Esophagus (tissue), 2 donors: ENCODE data around the gene SLC22A23. TPM values are rescaled to one million over a fixed set of nuclear protein-coding genes. Genes with fewer than 3 reads are reported as not detected.

Experiments
- H3K27ac ChIP-seq, 2 donors: one replicate each; pipeline ENCODE4 v1.5.1; 2013; ENCODE audit warnings: low read depth in 2 of 2, mild to moderate bottlenecking in 2 of 2, inconsistent platforms in 1 of 2, low read length in 1 of 2, moderate library complexity in 1 of 2
- H3K27me3 ChIP-seq, 2 donors: one replicate each; pipeline ENCODE4 v1.6.1; 2013; ENCODE audit warnings: low read length in 2 of 2, control low read depth in 1 of 2, mild to moderate bottlenecking in 1 of 2; ENCODE audit not compliant: insufficient read depth in 2 of 2, control insufficient read depth in 1 of 2
- H3K36me3 ChIP-seq, 2 donors: one replicate each; pipeline ENCODE4 v1.6.1; 2013; ENCODE audit warnings: low read length in 1 of 2; ENCODE audit not compliant: control insufficient read depth in 2 of 2, insufficient read depth in 2 of 2
- H3K4me1 ChIP-seq, 2 donors: one replicate each; pipeline ENCODE4 v1.6.1; 2013; ENCODE audit warnings: low read length in 1 of 2; ENCODE audit not compliant: control insufficient read depth in 2 of 2, insufficient read depth in 2 of 2
- H3K4me3 ChIP-seq, 2 donors: one replicate each; pipeline ENCODE4 v1.5.1; 2013; ENCODE audit warnings: low read length in 2 of 2, mild to moderate bottlenecking in 2 of 2, low read depth in 1 of 2, moderate library complexity in 1 of 2
- H3K9me3 ChIP-seq, 2 donors: one replicate each; pipeline ENCODE4 v1.6.1; 2013; ENCODE audit warnings: mild to moderate bottlenecking in 2 of 2, low read depth in 1 of 2, low read length in 1 of 2, moderate library complexity in 1 of 2; ENCODE audit not compliant: control insufficient read depth in 2 of 2, insufficient read depth in 1 of 2
- WGBS, 2 donors: extraction: QIAGEN DNeasy Blood & Tissue Kit; methylation state at CpG; one replicate each; pipeline ENCODE4 v1.1.7; 2013; 5-methylcytosine and 5-hydroxymethylcytosine counted together
- polyA plus RNA-seq, 2 donors: library from polyadenylated mRNA; stranded (reverse); fragments of 200-250 nt; gene quantifications; one replicate each; pipeline ENCODE4 v1.2.3, GENCODE V29; 2013
- donor health status: healthy with polysubstance abuse.
- donor health status: Bipolar disorder and iron deficiency.

Gene SLC22A23
- polyA plus RNA-seq, 2 donors: 12.5 to 15.4 TPM

GRCh38 chr6:3321042-3321441 lies 135.8 kb downstream of the SLC22A23 start:
- H3K4me1 ChIP-seq: peaks cover 0 to 2% of the 10 kb centered on the region in 2 donors
- H3K4me3 ChIP-seq: no peak overlapping the region
- no peak overlapping the region for H3K27ac ChIP-seq
- H3K27me3 ChIP-seq: no peaks in the 10 kb centered on the region
- H3K9me3 ChIP-seq: no peaks in the 10 kb centered on the region
- H3K36me3 ChIP-seq: peaks cover 0 to 13% of the 10 kb centered on the region in 2 donors
- WGBS, 2 donors: 86 to 93% methylated on average over 11 of the region's 11 CpGs

DNA sequence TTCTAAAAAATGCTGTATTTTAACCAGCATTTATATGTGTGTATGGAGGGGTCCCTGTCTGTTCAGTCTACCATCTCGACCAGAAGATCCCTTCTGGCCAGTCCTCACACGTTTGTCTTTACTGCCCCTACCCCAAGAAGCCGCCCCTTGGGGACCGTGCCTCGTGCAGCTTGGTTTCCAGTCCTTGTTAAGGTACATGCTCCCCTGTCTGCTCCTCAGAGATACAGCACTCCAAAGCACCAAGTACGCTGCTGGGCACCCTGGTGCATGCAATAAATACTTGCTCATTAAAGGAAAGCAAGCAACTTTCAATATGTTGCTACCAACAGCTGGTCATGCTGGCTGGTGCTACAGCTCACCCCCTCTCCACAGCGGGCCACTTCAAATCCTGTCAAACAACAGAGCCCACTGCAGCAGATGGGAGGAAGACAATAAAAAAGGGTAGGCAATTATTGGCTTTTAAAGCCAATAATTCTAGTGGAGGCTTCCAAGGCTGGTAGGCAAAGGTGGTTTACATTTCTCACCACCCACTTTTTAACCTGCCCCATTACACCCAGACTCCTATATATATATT lies 136.5 kb downstream of the SLC22A23 start:
- H3K36me3 ChIP-seq: peaks cover 0 to 15% of the 10 kb centered on the region in 2 donors
- H3K4me3 ChIP-seq: no peak overlapping the region
- H3K27me3 ChIP-seq: no peaks in the 10 kb centered on the region
- no peak overlapping the region for H3K27ac ChIP-seq
- H3K9me3 ChIP-seq: no peaks in the 10 kb centered on the region
- 89 to 91% methylated on average over 7 of the region's 7 CpGs for WGBS, 2 donors
- H3K4me1 ChIP-seq: peaks cover 0 to 2% of the 10 kb centered on the region in 2 donors

- Histone ChIP-seq H3K27ac (no peak overlapping the region), H3K36me3 (peaks cover 0 to 18% of the 10 kb centered on the region in 2 donors), H3K4me1 (peaks cover 0 to 2% of the 10 kb centered on the region in 2 donors), H3K9me3 (no peaks in the 10 kb centered on the region), H3K4me3 (no peak overlapping the region), H3K27me3 (no peaks in the 10 kb centered on the region)
- WGBS, 2 donors: 60 to 87% methylated on average over 10 of the region's 10 CpGs
Observed at GRCh38 chr6:3319610-3320200, 137.1 kb downstream of the SLC22A23 start.

DNA sequence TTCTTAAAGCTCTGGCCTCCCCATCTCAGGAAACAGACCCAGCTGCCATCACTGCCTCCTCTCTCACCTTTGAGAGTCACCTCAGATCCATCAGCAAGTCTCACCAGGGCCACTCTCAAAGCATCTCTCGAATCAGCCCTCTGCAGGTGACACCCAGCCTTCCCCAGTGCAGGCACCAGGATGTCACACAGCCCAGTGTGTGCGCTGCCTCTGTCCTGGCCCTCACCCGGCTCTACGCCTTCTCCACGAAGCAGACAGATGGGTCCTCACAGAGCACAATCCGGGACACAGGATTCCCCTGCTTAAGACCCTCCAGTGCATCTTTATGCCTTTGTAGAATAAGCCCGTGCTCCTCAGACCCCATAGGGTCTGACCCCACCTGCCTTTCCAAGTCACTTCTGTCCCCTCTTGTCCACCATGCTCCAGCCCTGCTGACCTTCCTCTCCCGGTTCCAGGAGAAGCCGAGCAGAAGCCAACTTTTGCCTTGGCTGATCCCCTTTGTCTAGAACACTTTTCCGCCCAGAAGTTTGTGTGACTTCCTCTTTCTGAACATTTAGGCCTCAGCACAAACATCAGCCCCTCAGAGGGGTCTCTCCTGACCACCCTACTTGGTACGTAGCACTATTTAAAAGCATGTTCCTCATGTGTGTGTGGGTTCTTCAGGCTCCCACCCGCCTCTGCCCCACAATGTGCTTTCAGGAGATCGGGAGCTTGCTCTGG lies 137.9 kb downstream of the SLC22A23 start:
- peaks cover 0 to 18% of the 10 kb centered on the region in 2 donors for H3K36me3 ChIP-seq
- H3K27me3 ChIP-seq: no peaks in the 10 kb centered on the region
- H3K4me3 ChIP-seq: no peak overlapping the region
- WGBS, 2 donors: 94 to 97% methylated on average over 13 of the region's 13 CpGs
- H3K9me3 ChIP-seq: no peaks in the 10 kb centered on the region
- peaks cover 0 to 2% of the 10 kb centered on the region in 2 donors for H3K4me1 ChIP-seq
- no peak overlapping the region for H3K27ac ChIP-seq

GRCh38 chr6:3318226-3318625 lies 138.6 kb downstream of the SLC22A23 start:
- no peaks in the 10 kb centered on the region for H3K27me3 ChIP-seq
- H3K4me1 ChIP-seq: peaks cover 0 to 2% of the 10 kb centered on the region in 2 donors
- no peak overlapping the region for H3K4me3 ChIP-seq
- peaks cover 0 to 18% of the 10 kb centered on the region in 2 donors for H3K36me3 ChIP-seq
- 77 to 78% methylated on average over 10 of the region's 10 CpGs for WGBS, 2 donors
- no peak overlapping the region for H3K27ac ChIP-seq
- no peaks in the 10 kb centered on the region for H3K9me3 ChIP-seq

GRCh38 chr6:3317741-3318211 lies 139.1 kb downstream of the SLC22A23 start:
- peaks cover 0 to 19% of the 10 kb centered on the region in 2 donors for H3K36me3 ChIP-seq
- no peak overlapping the region for H3K27ac ChIP-seq
- no peak overlapping the region for H3K4me3 ChIP-seq
- H3K9me3 ChIP-seq: no peaks in the 10 kb centered on the region
- no peaks in the 10 kb centered on the region for H3K27me3 ChIP-seq
- WGBS, 2 donors: 83 to 91% methylated on average over 11 of the region's 11 CpGs
- peaks cover 0 to 2% of the 10 kb centered on the region in 2 donors for H3K4me1 ChIP-seq

DNA sequence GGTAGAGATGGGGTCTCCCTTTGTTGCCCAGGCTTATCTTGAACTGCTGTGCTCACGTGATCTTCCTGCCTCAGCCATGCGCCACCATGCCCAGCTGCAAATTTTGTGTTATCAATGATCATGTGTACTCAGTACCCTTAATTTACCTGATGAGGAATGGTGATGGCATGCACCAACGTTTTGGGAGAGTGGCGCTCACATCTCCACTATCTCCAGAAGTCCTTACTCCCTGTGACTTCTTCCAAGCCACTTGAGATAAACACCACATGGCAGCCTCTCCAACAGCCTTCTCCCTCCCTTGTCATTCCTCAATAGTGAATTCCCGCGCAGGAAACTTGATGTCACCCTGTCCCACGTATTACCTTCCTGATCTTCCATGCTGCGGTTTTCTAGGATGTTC lies 140.0 kb downstream of the SLC22A23 start:
- Histone ChIP-seq H3K36me3 (peaks cover 0 to 20% of the 10 kb centered on the region in 2 donors), H3K27ac (no peak overlapping the region), H3K27me3 (no peaks in the 10 kb centered on the region), H3K4me1 (peaks cover 0 to 2% of the 10 kb centered on the region in 2 donors), H3K9me3 (no peaks in the 10 kb centered on the region), H3K4me3 (no peak overlapping the region)
- 85 to 87% methylated on average over 8 of the region's 8 CpGs for WGBS, 2 donors

DNA sequence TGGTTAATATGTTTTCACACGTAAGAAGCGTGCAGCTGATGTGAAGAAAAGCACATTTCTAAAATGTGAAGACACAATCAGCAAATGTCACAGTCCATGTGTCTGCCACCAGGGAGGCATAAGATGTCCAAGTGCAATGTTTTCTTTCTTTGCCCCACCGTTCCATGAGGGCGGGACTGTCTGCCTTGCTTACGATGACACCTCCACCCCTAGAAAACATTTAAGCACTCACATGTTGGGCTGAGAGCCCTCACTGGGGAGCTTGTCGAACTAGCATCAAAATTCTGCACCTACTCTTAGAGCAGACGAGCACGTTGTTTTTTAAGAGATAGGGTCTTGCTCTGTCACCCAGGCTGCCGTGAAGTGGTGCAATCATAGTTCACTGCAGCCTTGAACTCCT lies 140.5 kb downstream of the SLC22A23 start:
- no peak overlapping the region for H3K4me3 ChIP-seq
- H3K4me1 ChIP-seq: peaks cover 0 to 2% of the 10 kb centered on the region in 2 donors
- H3K27me3 ChIP-seq: no peaks in the 10 kb centered on the region
- 93% methylated on average over 9 of the region's 9 CpGs for WGBS, 2 donors
- H3K27ac ChIP-seq: no peak overlapping the region
- H3K9me3 ChIP-seq: no peaks in the 10 kb centered on the region
- peaks cover 0 to 19% of the 10 kb centered on the region in 2 donors for H3K36me3 ChIP-seq

- WGBS, 2 donors: 86% methylated on average over 8 of the region's 8 CpGs
- H3K9me3 ChIP-seq: no peaks in the 10 kb centered on the region
- H3K4me3 ChIP-seq: no peak overlapping the region
- peaks cover 0 to 2% of the 10 kb centered on the region in 2 donors for H3K4me1 ChIP-seq
- no peaks in the 10 kb centered on the region for H3K27me3 ChIP-seq
- peaks cover 0 to 17% of the 10 kb centered on the region in 2 donors for H3K36me3 ChIP-seq
- H3K27ac ChIP-seq: no peak overlapping the region
Observed at GRCh38 chr6:3315841-3316240, 141.0 kb downstream of the SLC22A23 start.
